ENCODE measurements around the gene NDC80. TPM values are rescaled to one million over a fixed set of nuclear protein-coding genes. Genes with fewer than 3 reads are reported as not detected.

Gene NDC80
- total and polyA plus RNA-seq, 9 of the 15 experiments (the other 6 are each of a cell fraction or from before 2014, with no cell fraction given) = 65.2 to 97.9 (median 83.3) TPM

GRCh38 chr18:2569338-2570207 lies 1.8 kb upstream of the NDC80 start (continued):
- TF ChIP-seq ZNF318 (IDR thresholded peaks at IDR 0.05; ENCODE audit: borderline replicate concordance in 1 of 2, low read depth in 1 of 2) (no peak), SP1 (CRISPR knock-in tag; IDR thresholded peaks at IDR 0.05) (no peak), SUPT5H (IDR thresholded peaks at IDR 0.05) (0 out of 2 replicates have a peak, but pooled peaks have one; percentile 50), ZNF551 (CRISPR knock-in tag; IDR thresholded peaks at IDR 0.05) (no peak), ARID3B (CRISPR knock-in tag; IDR thresholded peaks at IDR 0.05; ENCODE audit: borderline replicate concordance) (no peak), ZNF398 (CRISPR knock-in tag; IDR thresholded peaks at IDR 0.05) (no peak), MNT (conservative IDR thresholded peaks at IDR 0.05) (peak in 1 of 2 experiments; percentile 22; a peak in 1 of 4 replicates), RBM34 (IDR thresholded peaks at IDR 0.05; ENCODE audit: borderline replicate concordance, insufficient read depth, low read length) (no peak), POU5F1 (IDR thresholded peaks at IDR 0.05; ENCODE audit: borderline replicate concordance, low read depth, low read length, partially characterized antibody) (no peak), E2F3 (CRISPR knock-in tag; IDR thresholded peaks at IDR 0.05) (no peak), ZNF224 (CRISPR knock-in tag; IDR thresholded peaks at IDR 0.05) (no peak), CTBP1 (IDR thresholded peaks at IDR 0.05; ENCODE audit: borderline replicate concordance) (peak; percentile 55), YBX1 (IDR thresholded peaks at IDR 0.05) (no peak)

All from K562 (cell line).